AG09319 (cell line): ENCODE results near the gene RFNG.

Experiments
- DNase-seq: peaks from one replicate; pipeline ENCODE4 v3.0.0-alpha.2; 2010; ENCODE audit warnings: low read depth; ENCODE audit errors: extremely low read depth
- CTCF ChIP-seq: IDR thresholded peaks from 2 replicates; pipeline ENCODE4 v1.5.1; 2011; ENCODE audit warnings: low read depth, mild to moderate bottlenecking, inconsistent platforms, low read length, moderate library complexity

Gene RFNG

DNA sequence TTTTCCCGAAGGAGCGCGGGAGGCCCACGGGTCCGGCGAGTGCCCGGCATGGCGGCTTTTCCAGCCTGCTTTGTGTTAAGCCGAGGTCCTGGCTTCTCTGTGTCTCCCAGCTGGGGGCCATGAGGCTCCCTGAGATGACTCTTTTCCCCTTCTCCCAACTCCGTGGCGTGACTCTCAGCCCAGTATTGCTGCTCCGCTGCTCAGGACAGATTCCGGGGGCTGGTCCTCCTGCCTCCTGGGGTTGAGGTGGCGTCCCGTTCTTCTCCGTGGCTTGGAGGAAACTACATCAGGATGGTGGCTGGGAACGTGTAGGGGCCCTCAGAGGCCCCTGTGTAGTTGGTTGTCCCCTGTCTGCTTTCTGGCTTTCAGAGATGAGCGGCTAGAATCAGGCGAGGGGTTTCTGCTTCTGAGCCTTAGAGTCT, 1.0 kb upstream of the RFNG start:
- DNase-seq = no peak
- TF ChIP-seq CTCF = no peak

- no peak for TF ChIP-seq CTCF
- DNase-seq = no peak
Measured at GRCh38 chr17:82050761-82051641, 610 bp downstream of the RFNG start.

DNA sequence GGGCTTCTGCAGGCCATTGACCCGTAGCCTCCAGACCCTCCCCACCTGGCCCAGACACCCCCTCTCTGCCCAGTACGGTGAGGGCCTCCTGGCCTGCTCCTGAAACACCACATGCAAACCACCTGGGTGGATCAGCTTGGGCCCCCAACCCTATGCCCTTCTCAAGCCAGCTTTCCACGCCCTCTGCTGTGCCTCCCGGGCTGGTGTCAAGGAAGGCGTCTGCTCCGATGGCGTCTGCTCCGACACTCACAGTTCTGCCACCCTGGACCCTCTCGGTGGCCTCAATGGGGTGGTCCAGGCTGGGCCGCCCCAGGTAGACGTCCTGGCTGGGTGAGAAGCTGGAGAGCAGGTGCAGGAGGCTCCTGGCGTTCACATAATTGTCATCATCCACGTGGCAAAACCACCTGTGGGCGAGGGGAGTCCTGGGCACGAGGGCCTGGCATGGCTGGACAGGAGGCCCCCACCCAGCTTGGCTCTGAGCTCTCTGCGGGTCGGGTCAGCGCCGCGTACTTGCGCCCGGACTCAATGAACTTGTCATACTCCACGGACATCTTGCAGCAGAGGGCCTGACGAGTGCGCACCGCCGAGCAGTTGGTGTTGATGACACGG, 1.4 kb downstream of the RFNG start:
- DNase-seq = no peak
- no peak for TF ChIP-seq CTCF

DNA sequence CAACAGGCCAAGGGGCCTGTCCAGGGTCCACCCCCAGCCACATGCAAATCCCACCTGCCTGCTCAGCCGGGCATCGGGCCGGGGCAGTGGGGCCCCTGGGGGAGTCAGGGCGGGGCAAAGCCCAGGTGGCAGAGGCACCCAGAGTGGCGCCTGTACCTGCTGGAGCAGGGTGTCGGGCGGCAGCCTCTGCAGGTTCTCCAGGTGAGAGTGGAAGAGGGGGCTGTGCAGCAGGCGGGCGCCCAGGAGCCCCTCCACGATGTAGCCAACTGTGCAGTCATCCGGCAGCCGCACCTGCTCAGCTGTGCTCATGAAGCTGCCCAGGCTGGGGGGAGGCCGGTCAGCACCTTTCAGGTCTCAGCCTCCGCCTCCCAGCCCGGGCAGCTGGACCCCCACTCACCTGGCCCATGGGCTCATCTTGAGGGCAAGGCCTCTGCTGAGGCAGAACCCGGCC, 2.1 kb downstream of the RFNG start:
- DNase-seq = no peak

GRCh38 chr17:82049106-82049505, 2.5 kb downstream of the RFNG start:
- no peak for TF ChIP-seq CTCF

More for the DNA sequence above, 2.1 kb downstream of the RFNG start:
- no peak for TF ChIP-seq CTCF

GRCh38 chr17:82048571-82048971, 3.0 kb downstream of the RFNG start:
- no peak for TF ChIP-seq CTCF

More at GRCh38 chr17:82049106-82049505, 2.5 kb downstream of the RFNG start:
- no peak for DNase-seq

GRCh38 chr17:82047914-82048570, 3.6 kb downstream of the RFNG start:
- TF ChIP-seq CTCF = no peak
- no peak for DNase-seq

More at GRCh38 chr17:82048571-82048971, 3.0 kb downstream of the RFNG start:
- DNase-seq = no peak
